Ecto neural progenitor cell (in vitro differentiated cells): ENCODE results near the gene TEX22.
A peak's percentile ranks its signal among the peaks of the same experiment; 100 is the strongest.

ENCODE experiments used
- DNase-seq: peaks from one replicate; pipeline ENCODE4 v3.0.0-alpha.2; 2018; ENCODE audit warnings: low spot score

The TEX22 gene

GRCh38 chr14:105400016-105400415 lies 1.7 kb downstream of the TEX22 start:
- no peak for DNase-seq

- DNase-seq, result no peak
These were observed 3.4 kb downstream of the TEX22 start for GRCh38 chr14:105401699-105402098.

- DNase-seq, result no peak
These were observed 10.3 kb downstream of the TEX22 start for GRCh38 chr14:105408592-105408991.

GRCh38 chr14:105409364-105409763 lies 11.0 kb downstream of the TEX22 start:
- no peak for DNase-seq

- no peak for DNase-seq
These were observed 12.3 kb downstream of the TEX22 start for GRCh38 chr14:105410642-105411016.

GRCh38 chr14:105411017-105411941 lies 12.9 kb downstream of the TEX22 start:
- peak; percentile 64 for DNase-seq

- DNase-seq, result no peak
These were observed 13.8 kb downstream of the TEX22 start for GRCh38 chr14:105411985-105412770.

- DNase-seq, result no peak
These were observed 14.6 kb downstream of the TEX22 start for GRCh38 chr14:105412771-105413543.

- DNase-seq, result no peak
These were observed 15.2 kb downstream of the TEX22 start for GRCh38 chr14:105413544-105413886.

- peak; percentile 85 for DNase-seq
These were observed 16.4 kb downstream of the TEX22 start for GRCh38 chr14:105414456-105415371.

- DNase-seq, result no peak
These were observed 17.4 kb downstream of the TEX22 start for GRCh38 chr14:105415481-105416428.

- DNase-seq, result no peak
These were observed 18.3 kb downstream of the TEX22 start for GRCh38 chr14:105416671-105417070.

GRCh38 chr14:105417690-105418121 lies 19.4 kb downstream of the TEX22 start:
- no peak for DNase-seq

- DNase-seq, result no peak
These were observed 20.2 kb downstream of the TEX22 start for GRCh38 chr14:105418269-105419194.

GRCh38 chr14:105419195-105420091 lies 21.1 kb downstream of the TEX22 start, which contains the start of gene MTA1:
TSS of gene MTA1 (plus strand) at chr14:105419827. CDS start at chr14:105420036, 209 bp downstream.
- DNase-seq, result no peak

GRCh38 chr14:105420101-105420973 lies 22.0 kb downstream of the TEX22 start:
- no peak for DNase-seq
